ENCODE data around the gene PHACTR1.
"Not testable (repeated sequence)": the region's sequence is repeated elsewhere in the genome, so short reads cannot be mapped to it uniquely, and the experiment has no call there.

The PHACTR1 gene

DNA sequence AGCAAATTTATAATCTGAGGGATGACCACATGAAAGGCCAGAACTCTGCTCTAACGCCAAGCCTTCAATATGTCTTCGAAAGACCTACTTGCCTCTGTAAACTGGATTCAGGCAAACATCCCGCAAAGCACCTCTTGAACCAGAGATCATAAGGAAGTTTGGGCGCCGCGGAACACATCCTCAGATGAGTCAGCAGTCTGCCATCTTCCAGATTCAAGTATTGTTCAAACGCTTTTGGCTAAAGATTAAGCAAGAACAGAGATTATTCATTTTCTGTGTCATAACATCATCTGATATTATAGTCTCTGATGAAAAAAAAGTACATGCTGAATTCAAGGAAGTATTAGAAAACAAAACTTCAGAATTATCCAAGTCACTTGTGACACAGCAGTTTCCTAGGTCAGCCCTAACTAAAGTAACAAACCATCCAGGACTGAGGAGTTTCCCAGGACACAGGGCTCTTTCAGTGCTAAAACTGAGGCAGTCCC is 591.0 kb downstream of the PHACTR1 start:
- no peak for DNase-seq (ENCODE audit: low read depth in 3 of 3)

GRCh38 chr6:13308332-13308731 is 591.8 kb downstream of the PHACTR1 start:
- no peak for DNase-seq (ENCODE audit: low read depth in 3 of 3)

DNA sequence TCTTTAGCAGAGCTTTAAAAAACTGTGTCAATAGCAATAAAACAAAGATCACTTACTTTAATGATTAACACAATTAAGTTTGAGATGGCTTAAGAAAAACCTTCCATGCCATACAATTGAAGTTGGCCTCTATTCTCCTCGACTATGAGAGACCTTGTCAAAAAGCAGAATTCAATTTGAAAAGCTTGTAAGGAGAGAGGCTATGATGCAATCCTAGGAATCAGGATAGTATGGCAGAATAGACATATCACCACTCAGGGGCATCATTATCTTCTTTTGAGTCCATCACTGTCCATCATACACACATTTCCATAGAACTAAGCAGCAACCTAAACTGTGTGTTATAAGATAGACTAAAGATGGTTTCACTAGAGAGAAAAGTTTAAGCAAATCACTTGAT is 594.6 kb downstream of the PHACTR1 start:
- DNase-seq (ENCODE audit: low read depth in 3 of 3) = no peak

- DNase-seq (ENCODE audit: low read depth in 3 of 3) = no peak
Observed at GRCh38 chr6:13314806-13315205, 598.2 kb downstream of the PHACTR1 start.

GRCh38 chr6:13315896-13316295 is 599.3 kb downstream of the PHACTR1 start:
- no peak for DNase-seq (ENCODE audit: low read depth in 3 of 3)

DNA sequence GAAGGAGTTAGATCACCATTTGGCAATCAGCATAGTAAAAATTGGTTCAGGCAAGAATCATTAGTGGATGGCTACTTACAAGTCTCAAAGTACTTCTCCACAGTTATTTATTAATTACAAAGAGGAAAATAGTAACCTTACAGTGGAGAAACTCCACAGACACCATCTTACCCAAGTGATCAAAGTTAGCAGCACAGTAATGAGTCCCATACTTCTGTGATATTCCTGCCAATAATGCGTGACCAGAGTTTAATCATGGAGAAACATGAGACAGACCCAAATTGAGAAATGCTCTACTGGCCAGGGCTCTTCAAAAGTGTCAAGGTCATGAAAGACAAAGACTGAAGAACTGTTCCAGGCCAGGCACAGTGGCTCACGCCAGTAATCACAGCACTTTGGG is 602.3 kb downstream of the PHACTR1 start:
- DNase-seq (ENCODE audit: low read depth in 3 of 3) = no peak

GRCh38 chr6:13319891-13320564 is 603.5 kb downstream of the PHACTR1 start:
- DNase-seq (ENCODE audit: low read depth in 3 of 3) = no peak

DNA sequence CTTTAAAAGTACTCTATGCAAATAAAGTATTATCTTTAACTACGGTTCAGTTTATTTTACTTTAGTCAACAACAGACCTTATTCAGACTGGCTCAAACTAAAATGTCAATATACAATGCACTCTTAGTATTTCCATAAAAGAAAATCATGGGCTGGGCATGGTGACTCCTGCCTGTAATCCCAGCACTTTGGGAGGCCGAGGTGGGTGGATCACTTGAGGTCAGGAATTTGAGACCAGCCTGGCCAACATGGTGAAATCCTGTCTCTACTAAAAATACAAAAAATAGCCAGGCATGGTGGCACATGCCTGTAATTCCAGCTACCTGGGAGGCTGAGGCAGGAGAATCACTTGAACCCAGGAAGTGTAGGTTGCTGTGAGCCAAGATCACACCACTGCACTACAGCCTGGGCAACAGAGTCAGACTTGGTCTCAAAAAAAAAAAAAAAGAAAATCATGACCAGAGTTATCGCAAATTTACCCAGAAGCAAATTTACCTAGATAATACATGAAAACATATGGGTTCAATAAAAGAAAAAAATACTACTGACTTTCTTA is 609.5 kb downstream of the PHACTR1 start:
- DNase-seq (ENCODE audit: low read depth in 3 of 3) = not testable (repeated sequence)

DNA sequence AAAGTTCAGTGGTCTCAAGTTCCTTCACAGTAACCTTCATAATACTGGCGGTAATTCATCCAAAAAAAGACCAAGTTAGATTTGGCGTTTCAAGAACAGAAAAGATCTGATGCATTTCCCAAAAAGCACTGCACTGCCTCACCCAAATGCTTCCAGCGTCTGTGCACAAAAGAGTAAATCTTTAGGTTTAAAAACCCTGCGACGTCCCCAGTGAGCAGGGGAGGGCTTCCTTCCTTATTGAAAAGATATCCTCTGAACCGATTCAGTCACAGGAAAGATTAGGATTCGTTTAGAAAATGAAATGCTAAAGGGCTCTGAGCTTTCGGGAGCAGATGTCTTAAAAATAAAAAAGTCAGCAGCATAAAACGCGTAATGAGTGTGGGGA is 611.1 kb downstream of the PHACTR1 start:
- DNase-seq (ENCODE audit: low read depth in 3 of 3) = no peak

- peak; percentile 87 to 91 (median 88) for DNase-seq (ENCODE audit: low read depth in 3 of 3)
Observed at GRCh38 chr6:13328076-13328874, 611.7 kb downstream of the PHACTR1 start, which contains the start of gene TBC1D7. TBC1D7 (minus strand) TSS chr6:13328537; CDS start chr6:13326898, 1,639 bp downstream.

- DNase-seq (ENCODE audit: low read depth in 3 of 3) = no peak
Observed at GRCh38 chr6:13328875-13329183, 612.3 kb downstream of the PHACTR1 start.

DNA sequence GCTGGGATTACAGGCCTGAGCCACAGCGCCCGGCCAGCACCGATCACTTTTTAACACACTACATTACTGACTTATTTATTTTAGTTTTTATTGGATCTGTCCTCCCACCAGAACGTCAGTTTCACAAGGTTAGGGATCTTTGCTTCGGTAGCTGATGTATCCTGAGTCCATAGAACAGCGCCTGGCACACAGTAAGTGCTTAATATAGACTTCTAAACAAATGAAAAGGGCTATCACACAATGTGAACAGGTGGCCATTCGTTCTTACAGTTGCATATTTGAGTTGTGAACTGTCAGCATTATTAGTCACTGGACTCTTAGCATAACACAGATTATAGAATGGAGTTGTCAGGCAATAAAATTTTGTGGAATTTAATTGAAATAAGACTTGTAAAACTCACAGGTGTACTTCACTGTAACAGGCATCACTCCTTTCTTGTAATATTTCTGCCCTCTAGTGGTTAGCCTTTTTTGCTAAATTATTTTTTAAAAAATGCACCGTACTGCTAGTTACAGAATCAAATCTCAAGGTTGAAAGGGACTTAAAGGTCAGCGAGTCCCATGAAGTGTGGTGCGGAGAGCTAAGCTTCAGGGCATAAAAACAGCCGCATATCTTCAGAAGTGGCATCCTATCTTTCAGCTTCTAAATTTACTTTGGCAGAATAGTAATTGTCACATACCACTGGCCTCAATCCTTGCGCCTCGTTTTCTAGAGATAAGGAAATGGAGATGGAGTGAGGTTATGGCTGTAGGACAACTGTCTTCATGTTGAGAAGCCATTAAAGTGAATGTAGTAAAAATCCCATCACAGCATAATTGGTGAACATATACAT is 615.2 kb downstream of the PHACTR1 start:
- no peak for DNase-seq (ENCODE audit: low read depth in 3 of 3)

- no peak for DNase-seq (ENCODE audit: low read depth in 3 of 3)
Observed at GRCh38 chr6:13332349-13332706, 615.8 kb downstream of the PHACTR1 start.

- DNase-seq (ENCODE audit: low read depth in 3 of 3) = no peak
Observed at GRCh38 chr6:13334953-13335352, 618.4 kb downstream of the PHACTR1 start.

GRCh38 chr6:13336553-13336952 is 620.0 kb downstream of the PHACTR1 start:
- DNase-seq (ENCODE audit: low read depth in 3 of 3) = peak; percentile 61 to 77 (median 67)

DNA sequence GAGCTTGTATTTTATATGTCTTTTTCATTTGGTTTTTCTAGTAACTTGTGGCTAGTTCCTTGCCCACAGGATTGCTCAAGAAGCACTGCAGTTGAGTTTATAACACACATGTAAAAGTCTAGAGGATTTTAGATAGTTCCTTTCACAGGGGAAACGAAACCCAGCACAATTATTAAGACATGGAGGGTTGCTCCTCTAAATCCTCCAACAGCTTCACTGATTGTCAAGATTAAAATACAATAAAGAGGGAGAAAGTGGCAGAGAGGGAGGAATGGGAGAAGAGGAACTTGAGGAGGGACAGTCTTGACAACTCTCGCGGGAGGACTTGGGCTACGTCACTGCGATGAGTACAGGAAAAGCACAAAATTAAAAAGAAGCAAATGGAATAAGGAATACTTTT is 621.5 kb downstream of the PHACTR1 start:
- no peak for DNase-seq (ENCODE audit: low read depth in 3 of 3)

Data from stimulated activated CD4-positive, alpha-beta T cell treated with anti-CD3 and anti-CD28 coated beads, TNF-alpha, amount 100 ng/mL, for 4 hours (primary cell).